Activated naive CD4-positive, alpha-beta T cell treated with anti-CD3 and anti-CD28 coated beads, Interleukin-2, amount 50 U/mL, for 24 hours (primary cell): ENCODE data around the gene SH3D19.
A peak's percentile ranks its signal among the peaks of the same experiment; 100 is the strongest.

Experiments
- H3K27ac Mint-ChIP-seq: one replicate; pipeline ENCODE4 v1.8.0; 2021; ENCODE audit warnings: mild to moderate bottlenecking, mixed read lengths
- H3K27me3 Mint-ChIP-seq: one replicate; pipeline ENCODE4 v1.8.0; 2021; ENCODE audit warnings: mixed read lengths
- H3K36me3 Mint-ChIP-seq: one replicate; pipeline ENCODE4 v1.8.0; 2021; ENCODE audit warnings: mixed read lengths
- H3K4me1 Mint-ChIP-seq: one replicate; pipeline ENCODE4 v1.8.0; 2021; ENCODE audit warnings: mixed read lengths
- H3K4me3 Mint-ChIP-seq: one replicate; pipeline ENCODE4 v1.8.0; 2021; ENCODE audit warnings: mild to moderate bottlenecking, mixed read lengths
- H3K9me3 Mint-ChIP-seq: one replicate; pipeline ENCODE4 v1.8.0; 2021; ENCODE audit warnings: mixed read lengths

Gene SH3D19, protein sequence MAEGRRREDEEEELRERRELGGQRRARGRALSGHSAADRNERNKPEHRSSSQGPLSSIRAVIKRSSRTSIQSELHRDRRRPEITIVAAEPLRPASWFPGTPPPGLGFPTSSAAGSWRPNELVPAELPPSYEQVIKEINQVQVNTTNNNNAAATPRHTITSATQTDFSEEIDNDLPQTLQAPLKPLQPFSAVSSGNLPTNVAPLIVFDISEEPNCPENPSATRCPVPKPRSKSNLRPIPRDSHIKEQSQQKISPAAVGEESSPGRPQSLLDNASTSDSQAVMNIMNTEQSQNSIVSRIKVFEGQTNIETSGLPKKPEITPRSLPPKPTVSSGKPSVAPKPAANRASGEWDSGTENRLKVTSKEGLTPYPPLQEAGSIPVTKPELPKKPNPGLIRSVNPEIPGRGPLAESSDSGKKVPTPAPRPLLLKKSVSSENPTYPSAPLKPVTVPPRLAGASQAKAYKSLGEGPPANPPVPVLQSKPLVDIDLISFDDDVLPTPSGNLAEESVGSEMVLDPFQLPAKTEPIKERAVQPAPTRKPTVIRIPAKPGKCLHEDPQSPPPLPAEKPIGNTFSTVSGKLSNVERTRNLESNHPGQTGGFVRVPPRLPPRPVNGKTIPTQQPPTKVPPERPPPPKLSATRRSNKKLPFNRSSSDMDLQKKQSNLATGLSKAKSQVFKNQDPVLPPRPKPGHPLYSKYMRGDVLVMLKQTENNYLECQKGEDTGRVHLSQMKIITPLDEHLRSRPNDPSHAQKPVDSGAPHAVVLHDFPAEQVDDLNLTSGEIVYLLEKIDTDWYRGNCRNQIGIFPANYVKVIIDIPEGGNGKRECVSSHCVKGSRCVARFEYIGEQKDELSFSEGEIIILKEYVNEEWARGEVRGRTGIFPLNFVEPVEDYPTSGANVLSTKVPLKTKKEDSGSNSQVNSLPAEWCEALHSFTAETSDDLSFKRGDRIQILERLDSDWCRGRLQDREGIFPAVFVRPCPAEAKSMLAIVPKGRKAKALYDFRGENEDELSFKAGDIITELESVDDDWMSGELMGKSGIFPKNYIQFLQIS

DNA sequence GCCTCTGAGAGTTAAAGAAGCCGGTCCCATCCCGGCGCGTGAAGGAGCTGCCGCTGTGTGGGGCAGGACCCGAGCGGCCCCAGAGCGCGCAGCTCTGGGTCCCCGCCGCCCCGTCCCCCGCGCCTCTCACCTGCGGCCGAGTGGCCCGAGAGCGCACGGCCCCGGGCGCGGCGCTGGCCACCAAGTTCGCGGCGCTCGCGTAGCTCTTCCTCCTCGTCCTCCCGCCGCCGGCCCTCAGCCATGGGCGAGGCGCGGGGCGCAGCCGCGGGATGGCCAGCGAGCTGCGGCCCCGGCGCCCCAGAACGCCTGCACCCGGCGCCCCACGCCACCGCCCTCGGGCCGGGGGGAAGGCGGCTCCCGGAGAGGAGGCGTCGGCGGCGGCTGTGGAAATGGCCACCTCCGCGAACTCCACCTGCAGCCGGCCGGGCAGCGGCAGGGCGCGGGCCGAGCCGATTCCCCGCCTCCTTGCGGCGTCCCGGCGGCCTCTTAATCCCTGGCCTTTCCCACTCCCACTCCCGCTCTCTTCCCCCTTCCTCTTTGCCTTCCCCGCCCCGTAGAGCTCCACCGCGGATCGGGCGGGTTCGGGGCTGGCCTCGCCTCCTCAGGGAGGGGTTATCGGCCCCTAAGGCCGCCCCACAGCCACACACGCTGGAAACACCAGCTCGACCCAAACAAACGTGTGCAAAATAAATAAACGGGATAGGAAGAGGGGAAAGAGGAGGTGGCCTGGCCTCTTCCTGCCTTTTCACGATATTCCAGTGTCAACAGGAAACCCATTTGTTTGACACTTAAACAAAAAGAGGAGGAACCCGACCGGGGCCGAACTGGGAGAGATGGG lies at the start of gene SH3D19:
TSS of gene SH3D19 (minus strand) at position 495 of the 838 bp plus-strand sequence. CDS start at position 242, 253 bp downstream.
- Mint-ChIP-seq H3K4me3 (peak within 1 kb of the TSS; percentile 79), H3K4me1 (peaks cover 22% of the 10 kb centered on the region), H3K36me3 (no peaks in the 10 kb centered on the region), H3K27ac (no peak within 1 kb of the TSS), H3K27me3 (peaks cover 44% of the 10 kb centered on the region), H3K9me3 (peaks cover 4% of the 10 kb centered on the region)

DNA sequence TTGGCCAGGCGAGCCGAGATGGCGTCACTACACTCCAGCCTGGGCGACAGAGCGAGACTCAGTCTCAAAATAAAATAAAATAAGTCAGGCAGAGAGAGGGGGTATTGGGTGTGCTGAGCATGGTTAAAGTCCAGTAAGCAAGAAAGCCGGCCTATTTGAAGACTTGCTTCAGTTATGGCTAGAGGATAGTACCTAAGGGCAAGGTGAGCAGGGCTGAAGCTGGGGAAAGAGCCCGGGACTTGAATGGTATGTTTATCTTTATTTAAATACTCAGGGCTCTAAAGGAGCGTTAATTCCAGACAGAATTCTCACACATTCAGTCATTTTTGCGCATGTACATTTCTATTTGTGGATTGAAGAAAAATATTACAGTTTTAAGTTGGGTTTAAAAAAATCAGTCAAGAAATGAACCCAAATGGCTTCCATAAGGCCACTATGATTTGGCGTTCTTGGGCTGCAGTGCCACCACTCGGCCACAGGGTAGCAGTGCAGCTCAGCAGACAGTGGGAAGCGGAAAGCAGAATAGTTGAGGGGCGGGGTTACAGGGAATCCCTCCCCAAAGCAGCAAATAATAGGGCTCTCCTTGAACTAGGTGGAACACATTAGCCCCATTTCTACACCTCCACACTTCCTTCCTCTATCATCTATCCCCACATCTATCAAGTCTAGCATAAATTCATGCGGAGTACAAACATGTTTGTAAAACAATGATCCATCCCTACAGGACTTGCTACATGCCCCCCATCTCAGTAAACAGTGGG lies 37.2 kb upstream of the SH3D19 start:
- H3K27me3 Mint-ChIP-seq: no peaks in the 10 kb centered on the region
- peaks cover 6% of the 10 kb centered on the region for H3K4me1 Mint-ChIP-seq
- no peaks in the 10 kb centered on the region for H3K9me3 Mint-ChIP-seq
- no peaks in the 10 kb centered on the region for H3K36me3 Mint-ChIP-seq
- no peak overlapping the region for H3K27ac Mint-ChIP-seq
- H3K4me3 Mint-ChIP-seq: no peak overlapping the region

DNA sequence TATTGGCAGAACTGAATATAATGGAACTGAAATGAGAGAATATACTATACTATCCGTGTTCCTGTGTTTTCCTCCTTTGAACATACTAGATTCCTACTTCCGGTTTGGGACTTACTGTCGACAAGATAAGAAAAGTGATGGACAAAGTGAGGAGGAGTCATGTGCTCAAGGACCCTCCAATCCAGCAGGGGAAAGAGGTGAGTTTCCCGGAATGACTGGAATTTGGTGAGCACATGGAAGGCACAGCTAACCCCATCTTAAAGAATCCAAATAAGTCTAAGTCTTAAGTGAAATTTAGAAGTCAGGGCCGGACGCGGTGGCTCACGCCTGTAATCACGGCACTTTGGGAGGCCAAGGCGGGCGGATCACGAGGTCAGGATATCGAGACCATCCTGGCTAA lies 36.6 kb upstream of the SH3D19 start:
- Mint-ChIP-seq H3K9me3 (no peaks in the 10 kb centered on the region), H3K36me3 (no peaks in the 10 kb centered on the region), H3K4me1 (peaks cover 6% of the 10 kb centered on the region), H3K4me3 (no peak overlapping the region), H3K27me3 (no peaks in the 10 kb centered on the region), H3K27ac (no peak overlapping the region)

DNA sequence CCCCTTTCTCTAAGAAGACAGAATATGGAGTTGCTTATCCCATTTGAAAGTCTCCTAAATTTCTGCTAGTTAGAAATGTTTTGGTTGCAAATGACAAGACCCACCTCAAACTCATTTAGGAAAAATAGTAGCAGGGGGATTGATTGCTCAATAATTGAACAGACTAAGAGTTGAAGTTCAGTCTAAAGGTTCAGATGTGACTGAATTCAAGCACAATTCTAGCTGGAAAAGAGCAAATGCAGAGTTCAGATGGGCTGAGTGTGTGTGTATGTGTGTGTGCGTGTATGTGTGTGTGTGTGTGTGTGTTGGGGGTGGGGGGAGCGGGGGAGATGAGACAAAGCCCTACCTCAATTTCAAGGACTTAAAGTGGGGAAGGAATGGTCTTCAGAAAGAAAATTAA lies 35.7 kb upstream of the SH3D19 start:
- Mint-ChIP-seq H3K4me3 (no peak overlapping the region), H3K9me3 (no peaks in the 10 kb centered on the region), H3K4me1 (peaks cover 6% of the 10 kb centered on the region), H3K27me3 (no peaks in the 10 kb centered on the region), H3K36me3 (no peaks in the 10 kb centered on the region), H3K27ac (no peak overlapping the region)

DNA sequence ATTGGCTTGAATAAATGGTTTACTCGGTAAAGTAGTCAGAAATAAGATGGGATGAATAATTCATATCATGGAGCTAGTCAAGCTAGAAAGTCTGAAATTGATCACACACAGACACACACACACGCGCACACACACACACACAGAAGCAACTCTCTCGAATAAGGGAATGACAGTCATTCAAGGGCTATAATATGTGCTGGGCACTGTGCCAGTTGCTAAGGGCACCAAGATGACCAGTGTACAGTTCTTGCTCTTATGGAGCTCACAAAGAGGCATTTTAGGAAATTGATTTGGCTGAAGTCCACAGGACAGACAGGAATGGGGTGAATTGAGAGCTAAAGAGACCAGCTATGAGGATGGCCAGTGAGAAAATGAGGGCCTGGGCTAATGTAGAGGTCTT lies 34.2 kb upstream of the SH3D19 start:
- Mint-ChIP-seq H3K4me3 (no peak overlapping the region), H3K9me3 (no peaks in the 10 kb centered on the region), H3K36me3 (no peaks in the 10 kb centered on the region), H3K27ac (no peak overlapping the region), H3K4me1 (peaks cover 6% of the 10 kb centered on the region), H3K27me3 (no peaks in the 10 kb centered on the region)

DNA sequence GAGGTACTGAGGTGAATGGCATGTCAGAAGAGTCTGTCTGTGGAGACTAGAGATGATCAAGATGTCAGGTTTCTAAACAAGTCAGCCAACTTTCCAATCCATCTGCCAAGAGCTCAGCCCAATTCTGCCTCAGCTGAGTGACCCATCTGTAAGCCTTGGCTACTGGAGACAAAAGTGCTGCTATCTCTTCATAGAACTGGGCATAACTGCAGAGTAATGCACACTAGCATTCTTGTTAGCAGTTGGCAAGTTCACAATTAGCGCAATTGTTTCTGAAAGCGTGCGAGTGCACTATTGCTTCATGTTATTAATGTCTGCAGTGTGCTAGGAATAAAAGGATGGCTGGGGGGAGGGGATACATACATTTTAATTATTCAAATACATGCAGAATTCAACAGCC lies 32.9 kb upstream of the SH3D19 start:
- Mint-ChIP-seq H3K36me3 (no peaks in the 10 kb centered on the region), H3K9me3 (no peaks in the 10 kb centered on the region), H3K27me3 (no peaks in the 10 kb centered on the region), H3K4me1 (peaks cover 6% of the 10 kb centered on the region), H3K4me3 (no peak overlapping the region), H3K27ac (no peak overlapping the region)

DNA sequence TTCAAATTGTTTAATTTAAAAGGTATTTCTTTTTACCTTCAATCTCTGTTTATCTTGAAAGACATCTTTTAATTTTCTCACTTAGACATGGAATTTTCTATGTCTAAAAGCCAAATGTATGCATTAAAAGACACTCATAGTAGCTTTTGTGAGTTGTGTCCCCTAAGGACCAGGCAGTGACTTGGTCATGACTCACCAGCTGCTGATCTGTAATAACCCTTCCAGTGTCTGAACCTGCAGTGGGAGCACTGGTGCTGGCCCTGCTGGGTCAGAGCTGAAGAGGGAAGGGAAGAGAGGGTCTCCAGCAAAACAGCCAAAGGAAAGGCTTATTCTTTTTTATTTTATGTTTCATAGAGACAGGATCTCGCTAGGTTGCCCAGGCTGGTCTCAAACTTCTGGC lies 31.1 kb upstream of the SH3D19 start:
- Mint-ChIP-seq H3K4me3 (no peak overlapping the region), H3K27me3 (peaks cover 3% of the 10 kb centered on the region), H3K9me3 (no peaks in the 10 kb centered on the region), H3K36me3 (no peaks in the 10 kb centered on the region), H3K4me1 (no peaks in the 10 kb centered on the region), H3K27ac (no peak overlapping the region)

DNA sequence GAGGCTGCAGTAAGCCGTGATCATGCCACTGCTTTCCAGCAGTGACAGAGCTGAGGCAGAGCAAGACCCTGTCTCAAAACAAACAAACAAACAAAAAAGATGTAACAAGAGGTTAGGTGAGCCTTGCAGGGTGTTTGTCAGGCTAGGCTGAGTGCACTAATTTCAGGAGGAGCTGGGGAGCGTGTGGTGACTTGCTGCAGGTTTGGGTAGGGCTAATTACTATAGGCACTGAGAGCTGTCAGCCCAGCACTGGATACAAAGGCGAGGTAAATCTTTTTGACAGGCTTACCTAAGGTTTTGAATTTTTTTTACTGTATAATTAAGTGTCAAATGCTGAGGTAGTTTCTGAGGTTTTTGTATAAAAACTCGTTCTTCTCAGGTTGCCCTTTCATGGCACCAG lies 29.8 kb upstream of the SH3D19 start:
- Mint-ChIP-seq H3K9me3 (no peaks in the 10 kb centered on the region), H3K27ac (no peak overlapping the region), H3K27me3 (peaks cover 3% of the 10 kb centered on the region), H3K36me3 (no peaks in the 10 kb centered on the region), H3K4me1 (no peaks in the 10 kb centered on the region), H3K4me3 (no peak overlapping the region)

DNA sequence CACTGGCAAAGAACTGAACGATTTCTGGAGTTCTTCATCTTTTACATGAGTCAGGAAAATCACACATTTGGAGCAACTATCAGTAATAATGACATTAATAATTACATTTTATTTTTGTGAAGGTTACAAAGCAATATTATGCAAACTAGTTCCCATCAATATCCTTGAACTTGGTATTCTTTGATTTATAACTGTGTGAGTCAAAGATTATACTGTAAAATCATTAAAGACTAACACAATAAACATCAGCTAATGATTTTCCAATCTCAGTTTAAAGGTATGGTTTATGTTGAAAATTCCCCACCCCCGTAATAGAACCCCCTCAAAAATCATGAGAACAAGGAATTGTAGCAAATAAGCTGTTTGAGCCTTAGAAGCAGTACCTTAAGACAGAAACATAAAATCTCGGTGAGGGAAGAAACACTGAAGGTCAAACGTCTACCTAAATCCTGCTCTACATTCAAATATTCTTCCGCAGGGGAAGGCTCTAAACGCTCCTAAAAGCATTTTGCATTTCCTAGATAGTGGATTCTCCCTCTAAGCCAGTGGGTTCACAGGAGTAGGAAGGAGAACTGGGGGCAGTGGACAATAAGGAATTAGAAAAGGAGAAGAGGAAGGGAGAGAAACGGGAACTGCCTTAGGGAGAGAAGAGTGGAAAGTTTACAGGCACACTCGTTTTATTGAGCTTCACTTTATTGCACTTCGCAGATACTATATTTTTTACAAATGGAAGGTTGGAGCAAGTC lies 22.3 kb upstream of the SH3D19 start:
- H3K4me1 Mint-ChIP-seq: no peaks in the 10 kb centered on the region
- no peak overlapping the region for H3K4me3 Mint-ChIP-seq
- peaks cover 8% of the 10 kb centered on the region for H3K27me3 Mint-ChIP-seq
- H3K36me3 Mint-ChIP-seq: no peaks in the 10 kb centered on the region
- H3K9me3 Mint-ChIP-seq: no peaks in the 10 kb centered on the region
- H3K27ac Mint-ChIP-seq: no peak overlapping the region

DNA sequence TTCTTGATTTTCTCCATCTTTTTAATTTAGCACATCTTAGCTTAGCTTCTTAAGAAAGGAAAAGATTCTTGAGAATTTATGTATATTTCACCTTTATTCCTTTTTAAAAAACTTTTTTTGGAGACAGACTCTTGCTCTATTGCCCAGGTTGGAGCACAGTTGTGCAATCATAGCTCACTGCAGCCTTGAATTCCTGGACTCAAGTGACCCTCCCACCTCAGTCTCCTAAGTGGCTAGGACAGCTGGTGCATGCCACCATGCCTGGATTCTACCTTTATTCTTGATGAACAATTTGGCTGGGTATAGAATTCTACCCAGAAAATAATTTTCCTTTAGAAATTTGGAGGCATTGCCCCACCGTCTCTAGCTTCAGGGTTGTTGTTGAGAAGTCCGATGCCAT lies 19.5 kb upstream of the SH3D19 start:
- Mint-ChIP-seq H3K27ac (no peak overlapping the region), H3K4me1 (no peaks in the 10 kb centered on the region), H3K4me3 (no peak overlapping the region), H3K36me3 (no peaks in the 10 kb centered on the region), H3K27me3 (peaks cover 8% of the 10 kb centered on the region), H3K9me3 (no peaks in the 10 kb centered on the region)

DNA sequence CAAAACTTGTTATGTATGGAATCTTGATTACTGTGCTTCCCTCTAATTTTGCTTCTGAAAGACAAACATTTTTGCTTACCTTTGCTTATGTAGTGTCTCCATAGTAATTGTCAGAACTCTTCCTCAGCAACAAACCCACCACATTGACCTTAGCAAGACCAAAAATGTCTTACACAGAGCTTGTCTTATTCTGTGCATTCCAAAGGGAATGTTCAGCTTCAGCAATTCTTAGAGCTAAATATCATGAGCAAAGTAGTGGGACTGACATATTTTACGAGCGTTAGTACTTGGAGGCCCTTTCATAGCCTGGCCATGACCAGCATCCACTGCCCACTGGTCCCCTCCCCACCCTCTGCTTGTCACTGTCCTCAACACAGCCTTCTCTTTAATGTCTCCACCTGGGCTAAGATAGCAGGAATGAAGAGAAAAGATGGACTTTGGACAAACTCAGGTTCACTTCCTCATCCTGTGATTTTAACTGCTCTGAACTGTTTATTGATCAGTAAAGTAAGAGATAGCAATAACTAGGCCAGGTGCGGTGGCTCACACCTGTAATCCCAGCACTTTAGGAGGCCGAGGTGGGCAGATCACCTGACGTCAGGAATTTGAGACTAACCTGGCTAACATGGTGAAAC lies 15.5 kb upstream of the SH3D19 start:
- H3K4me3 Mint-ChIP-seq: no peak overlapping the region

DNA sequence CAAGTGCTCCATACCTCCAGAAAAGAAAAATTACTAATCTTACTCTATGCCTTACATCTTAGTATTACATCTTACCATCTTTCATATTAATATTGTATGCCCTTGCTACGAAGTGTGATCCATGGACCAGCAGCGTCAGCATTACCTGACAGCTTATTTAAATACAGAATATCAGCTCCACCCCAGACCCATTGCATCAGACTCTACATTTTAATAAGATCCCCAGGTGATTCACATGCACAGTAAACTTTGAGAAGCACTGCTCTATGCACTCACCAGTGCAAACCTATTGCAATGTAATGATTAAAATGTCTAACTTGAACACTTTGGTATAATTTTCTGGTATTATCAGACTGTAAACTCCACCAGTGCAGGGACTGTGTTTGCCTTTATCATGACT lies 14.1 kb upstream of the SH3D19 start:
- Mint-ChIP-seq H3K27me3 (peaks cover 13% of the 10 kb centered on the region), H3K36me3 (no peaks in the 10 kb centered on the region), H3K27ac (no peak overlapping the region), H3K9me3 (no peaks in the 10 kb centered on the region), H3K4me1 (no peaks in the 10 kb centered on the region), H3K4me3 (no peak overlapping the region)

More for the DNA sequence above, 15.5 kb upstream of the SH3D19 start:
- no peak overlapping the region for H3K27ac Mint-ChIP-seq
- H3K36me3 Mint-ChIP-seq: no peaks in the 10 kb centered on the region
- H3K27me3 Mint-ChIP-seq: peaks cover 9% of the 10 kb centered on the region
- H3K9me3 Mint-ChIP-seq: no peaks in the 10 kb centered on the region
- H3K4me1 Mint-ChIP-seq: no peaks in the 10 kb centered on the region

DNA sequence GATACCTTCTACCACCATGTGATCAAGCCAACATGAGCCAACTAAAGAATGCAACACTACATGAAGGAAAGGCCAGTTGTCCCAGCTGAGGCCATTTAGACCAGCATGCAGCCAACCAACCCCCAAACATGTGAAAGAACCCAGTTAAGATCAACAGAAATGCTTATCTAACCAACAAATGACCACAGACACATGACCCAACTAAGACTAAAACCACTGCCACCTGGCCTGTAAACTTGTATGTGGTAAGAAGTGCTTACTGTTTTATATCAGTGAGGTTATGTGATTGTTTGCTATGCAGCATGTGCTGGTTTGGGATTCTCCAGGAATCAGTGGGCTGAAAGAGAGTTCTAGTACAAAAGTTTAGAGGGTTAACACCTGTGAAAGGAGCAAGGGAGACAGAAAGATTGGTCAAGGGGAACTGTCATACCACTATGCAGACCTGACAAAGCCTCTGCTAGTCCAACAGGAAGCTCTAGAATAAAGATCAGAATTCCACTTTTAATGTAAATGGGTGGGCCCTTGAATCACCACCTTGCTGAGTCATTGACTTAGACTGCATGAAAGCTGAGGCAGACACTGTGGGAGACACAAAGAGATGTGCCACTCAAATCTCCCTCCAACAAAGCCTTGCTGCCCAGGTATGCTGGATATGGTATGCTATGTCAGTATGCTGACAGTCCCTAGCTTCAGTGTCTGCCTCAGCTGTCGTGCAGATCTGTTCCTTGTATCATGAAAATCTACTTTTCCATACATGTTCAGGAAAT lies 6.1 kb upstream of the SH3D19 start:
- peaks cover 10% of the 10 kb centered on the region for H3K9me3 Mint-ChIP-seq
- no peak overlapping the region for H3K27ac Mint-ChIP-seq
- H3K27me3 Mint-ChIP-seq: peaks cover 19% of the 10 kb centered on the region
- no peak overlapping the region for H3K4me3 Mint-ChIP-seq
- no peaks in the 10 kb centered on the region for H3K4me1 Mint-ChIP-seq
- H3K36me3 Mint-ChIP-seq: no peaks in the 10 kb centered on the region
